Fibroblast of lung (primary cell): Measurements from ENCODE around the gene TJP2.

Experiments
- EZH2 ChIP-seq: IDR thresholded peaks from 2 replicates; pipeline ENCODE4 v1.5.1; 2012; ENCODE audit warnings: low read length, control low read depth, mild to moderate bottlenecking; ENCODE audit errors: missing control alignments
- TF ChIP-seq, protein P1 (sequence below), 2 donors: IDR thresholded peaks in 1 of 2; conservative IDR thresholded peaks in 1 of 2; 1 replicate in 1 of 2; 2 replicates in 1 of 2; pipeline ENCODE4 v1.5.1; 2011 to 2012; ENCODE audit warnings: low read length in 2 of 2, control low read depth in 1 of 2, inconsistent platforms in 1 of 2, low read depth in 1 of 2, mild to moderate bottlenecking in 1 of 2

DNA sequence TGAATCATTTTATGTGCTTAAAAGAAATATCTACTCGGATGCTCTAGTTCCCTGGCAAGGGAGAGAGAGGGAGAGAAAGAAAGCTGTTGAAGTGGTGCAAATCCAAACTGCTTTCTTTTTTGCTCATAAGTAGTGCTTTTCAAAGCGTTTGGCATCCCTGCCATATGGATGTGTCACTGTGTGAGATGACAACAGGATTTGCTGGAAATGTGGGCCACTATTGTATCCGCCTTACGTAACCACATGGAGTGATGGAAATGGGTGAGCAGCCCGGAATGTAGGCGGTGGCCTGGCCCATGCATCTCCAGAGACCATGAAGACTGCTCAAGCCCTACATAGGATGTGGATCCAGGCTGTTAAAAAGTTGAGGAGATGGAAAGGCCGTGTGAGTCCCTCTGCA is 30.8 kb downstream of the TJP2 start:
- TF ChIP-seq, protein P1, sequence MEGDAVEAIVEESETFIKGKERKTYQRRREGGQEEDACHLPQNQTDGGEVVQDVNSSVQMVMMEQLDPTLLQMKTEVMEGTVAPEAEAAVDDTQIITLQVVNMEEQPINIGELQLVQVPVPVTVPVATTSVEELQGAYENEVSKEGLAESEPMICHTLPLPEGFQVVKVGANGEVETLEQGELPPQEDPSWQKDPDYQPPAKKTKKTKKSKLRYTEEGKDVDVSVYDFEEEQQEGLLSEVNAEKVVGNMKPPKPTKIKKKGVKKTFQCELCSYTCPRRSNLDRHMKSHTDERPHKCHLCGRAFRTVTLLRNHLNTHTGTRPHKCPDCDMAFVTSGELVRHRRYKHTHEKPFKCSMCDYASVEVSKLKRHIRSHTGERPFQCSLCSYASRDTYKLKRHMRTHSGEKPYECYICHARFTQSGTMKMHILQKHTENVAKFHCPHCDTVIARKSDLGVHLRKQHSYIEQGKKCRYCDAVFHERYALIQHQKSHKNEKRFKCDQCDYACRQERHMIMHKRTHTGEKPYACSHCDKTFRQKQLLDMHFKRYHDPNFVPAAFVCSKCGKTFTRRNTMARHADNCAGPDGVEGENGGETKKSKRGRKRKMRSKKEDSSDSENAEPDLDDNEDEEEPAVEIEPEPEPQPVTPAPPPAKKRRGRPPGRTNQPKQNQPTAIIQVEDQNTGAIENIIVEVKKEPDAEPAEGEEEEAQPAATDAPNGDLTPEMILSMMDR (conservative IDR thresholded peaks at IDR 0.05 in 1 of 2, IDR thresholded peaks at IDR 0.05 in 1 of 2; ENCODE audit: low read depth in 1 of 2, low read length in 2 of 2), result no peak
- no peak for TF ChIP-seq EZH2
